Measurements from ENCODE around the gene BRD3OS. TPM values are rescaled to one million over a fixed set of nuclear protein-coding genes. Genes with fewer than 3 reads are reported as not detected.

BRD3OS gene
- total RNA-seq, 1 donor from 2014 or later, result 13.7 TPM

DNA sequence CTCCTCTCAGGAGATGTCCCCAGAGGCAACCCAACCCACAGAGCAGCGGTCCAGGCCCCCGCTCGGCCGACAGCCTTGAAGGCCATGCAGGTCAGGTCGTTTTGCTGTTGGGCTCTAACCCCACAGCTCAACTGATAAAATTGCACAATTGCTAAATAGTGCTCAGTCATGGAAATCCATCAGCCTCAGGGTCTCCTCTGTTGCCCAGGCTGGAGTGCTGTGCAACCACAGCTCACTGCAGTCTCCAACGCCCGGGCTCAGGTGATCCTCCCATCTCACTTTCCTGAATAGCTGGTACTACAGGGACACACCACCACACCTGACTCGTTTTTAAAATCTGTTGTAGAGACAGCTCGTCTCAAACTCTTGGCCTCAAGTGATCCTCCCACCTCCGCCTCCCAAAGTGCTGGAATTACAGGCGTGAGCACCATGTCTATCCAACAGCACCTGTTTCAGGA, 18.3 kb downstream of the BRD3OS start:
- H3K36me3 Mint-ChIP-seq (ENCODE audit: low read depth), result peaks cover 31% of the 10 kb centered on the region
- no peak overlapping the region for H3K27ac Mint-ChIP-seq (ENCODE audit: unreplicated experiment)
- no peak overlapping the region for H3K4me3 Mint-ChIP-seq (ENCODE audit: unreplicated experiment)
- no peaks in the 10 kb centered on the region for H3K27me3 Mint-ChIP-seq (ENCODE audit: low read depth)
- H3K4me1 Mint-ChIP-seq (ENCODE audit: low read depth), result no peaks in the 10 kb centered on the region
- no peak for TF ChIP-seq CTCF (IDR thresholded peaks at IDR 0.05)
- DNase-seq (ENCODE audit: low spot score), result no peak
- peaks cover 3% of the 10 kb centered on the region for H3K9me3 Mint-ChIP-seq (ENCODE audit: low read depth)

- Mint-ChIP-seq H3K9me3 (ENCODE audit: low read depth) (no peaks in the 10 kb centered on the region), H3K27me3 (ENCODE audit: low read depth) (no peaks in the 10 kb centered on the region), H3K36me3 (ENCODE audit: low read depth) (peaks cover 21% of the 10 kb centered on the region), H3K4me1 (ENCODE audit: low read depth) (no peaks in the 10 kb centered on the region), H3K4me3 (ENCODE audit: unreplicated experiment) (no peak overlapping the region), H3K27ac (ENCODE audit: unreplicated experiment) (no peak overlapping the region)
- TF ChIP-seq CTCF (IDR thresholded peaks at IDR 0.05), result no peak
- DNase-seq (ENCODE audit: low spot score), result no peak
Measured at GRCh38 chr9:134044944-134045343, 19.7 kb downstream of the BRD3OS start.

GRCh38 chr9:134045841-134046544, 20.7 kb downstream of the BRD3OS start:
- no peaks in the 10 kb centered on the region for H3K27me3 Mint-ChIP-seq (ENCODE audit: low read depth)
- H3K36me3 Mint-ChIP-seq (ENCODE audit: low read depth), result peaks cover 18% of the 10 kb centered on the region
- no peak for TF ChIP-seq CTCF (IDR thresholded peaks at IDR 0.05)

GRCh38 chr9:134046894-134047681, 21.8 kb downstream of the BRD3OS start:
- Mint-ChIP-seq H3K9me3 (ENCODE audit: low read depth) (no peaks in the 10 kb centered on the region), H3K4me1 (ENCODE audit: low read depth) (no peaks in the 10 kb centered on the region), H3K4me3 (ENCODE audit: unreplicated experiment) (no peak overlapping the region), H3K36me3 (ENCODE audit: low read depth) (peaks cover 20% of the 10 kb centered on the region), H3K27me3 (ENCODE audit: low read depth) (no peaks in the 10 kb centered on the region), H3K27ac (ENCODE audit: unreplicated experiment) (no peak overlapping the region)
- TF ChIP-seq CTCF (IDR thresholded peaks at IDR 0.05), result no peak
- no peak for DNase-seq (ENCODE audit: low spot score)

More at GRCh38 chr9:134045841-134046544, 20.7 kb downstream of the BRD3OS start:
- Mint-ChIP-seq H3K27ac (ENCODE audit: unreplicated experiment) (no peak overlapping the region), H3K4me3 (ENCODE audit: unreplicated experiment) (no peak overlapping the region), H3K4me1 (ENCODE audit: low read depth) (no peaks in the 10 kb centered on the region), H3K9me3 (ENCODE audit: low read depth) (no peaks in the 10 kb centered on the region)
- DNase-seq (ENCODE audit: low spot score), result no peak

GRCh38 chr9:134047868-134048581, 22.7 kb downstream of the BRD3OS start:
- H3K27ac Mint-ChIP-seq (ENCODE audit: unreplicated experiment), result no peak overlapping the region
- H3K4me1 Mint-ChIP-seq (ENCODE audit: low read depth), result no peaks in the 10 kb centered on the region
- DNase-seq (ENCODE audit: low spot score), result no peak
- H3K27me3 Mint-ChIP-seq (ENCODE audit: low read depth), result no peaks in the 10 kb centered on the region
- H3K9me3 Mint-ChIP-seq (ENCODE audit: low read depth), result no peaks in the 10 kb centered on the region
- H3K36me3 Mint-ChIP-seq (ENCODE audit: low read depth), result peaks cover 20% of the 10 kb centered on the region
- no peak overlapping the region for H3K4me3 Mint-ChIP-seq (ENCODE audit: unreplicated experiment)
- TF ChIP-seq CTCF (IDR thresholded peaks at IDR 0.05), result no peak
